GM18505 (cell line): Measurements from ENCODE around the gene SOX8.

Experiments used
- ATAC-seq: cut with Tn5 transposase; IDR thresholded peaks from one replicate; pipeline ENCODE4 v1.9.1; 2021; ENCODE audit not compliant: unreplicated experiment
- POLR2A ChIP-seq: IDR thresholded peaks from 4 replicates; pipeline ENCODE4 v1.6.1; 2011; ENCODE audit warnings: borderline replicate concordance; ENCODE audit not compliant: insufficient read depth, insufficient read length; ENCODE audit errors: extremely low read depth

The SOX8 gene

GRCh38 chr16:1003391-1004347 is 22.1 kb downstream of the SOX8 start:
- no peak for ATAC-seq
- TF ChIP-seq POLR2A: no peak

DNA sequence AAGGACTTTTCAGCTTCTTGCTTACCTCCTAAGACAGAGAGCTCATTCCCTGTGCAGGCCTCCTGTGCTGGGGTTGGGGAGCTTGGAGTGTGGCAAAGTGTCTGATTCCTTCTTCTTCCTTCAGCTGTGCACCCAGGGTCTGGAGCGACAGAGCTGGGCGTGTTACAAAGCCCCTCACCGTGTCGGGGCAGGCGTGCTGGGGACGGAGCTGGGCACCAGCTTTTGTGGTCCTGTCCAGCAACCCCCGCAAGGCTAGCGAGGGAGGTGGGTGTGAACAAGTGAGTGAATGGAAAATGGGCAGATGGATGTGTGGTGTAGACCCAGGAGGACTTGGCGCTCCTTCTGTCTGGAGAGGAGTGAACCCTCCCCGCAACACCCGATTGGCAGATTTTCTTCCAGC is 23.7 kb downstream of the SOX8 start:
- no peak for ATAC-seq
- TF ChIP-seq POLR2A: no peak

DNA sequence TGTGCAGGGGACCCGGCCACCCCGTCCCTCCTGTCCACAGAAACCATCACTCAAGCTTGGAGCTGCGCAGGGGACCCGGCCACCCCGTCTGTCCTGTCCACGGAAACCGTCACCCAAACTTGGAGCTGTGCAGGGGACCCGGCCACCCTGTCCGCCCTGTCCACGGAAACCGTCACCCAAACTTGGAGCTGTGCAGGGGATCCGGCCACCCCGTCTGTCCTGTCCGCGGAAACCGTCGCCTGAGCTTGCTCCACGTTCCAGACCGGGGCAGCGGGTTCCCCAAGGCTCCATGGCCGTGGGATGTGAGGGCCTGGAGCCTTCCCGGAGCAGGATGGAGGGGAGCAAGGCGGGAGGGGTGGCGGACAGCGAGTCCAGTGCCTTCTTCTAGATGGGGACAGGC is 25.2 kb downstream of the SOX8 start:
- TF ChIP-seq POLR2A: no peak
- no peak for ATAC-seq

DNA sequence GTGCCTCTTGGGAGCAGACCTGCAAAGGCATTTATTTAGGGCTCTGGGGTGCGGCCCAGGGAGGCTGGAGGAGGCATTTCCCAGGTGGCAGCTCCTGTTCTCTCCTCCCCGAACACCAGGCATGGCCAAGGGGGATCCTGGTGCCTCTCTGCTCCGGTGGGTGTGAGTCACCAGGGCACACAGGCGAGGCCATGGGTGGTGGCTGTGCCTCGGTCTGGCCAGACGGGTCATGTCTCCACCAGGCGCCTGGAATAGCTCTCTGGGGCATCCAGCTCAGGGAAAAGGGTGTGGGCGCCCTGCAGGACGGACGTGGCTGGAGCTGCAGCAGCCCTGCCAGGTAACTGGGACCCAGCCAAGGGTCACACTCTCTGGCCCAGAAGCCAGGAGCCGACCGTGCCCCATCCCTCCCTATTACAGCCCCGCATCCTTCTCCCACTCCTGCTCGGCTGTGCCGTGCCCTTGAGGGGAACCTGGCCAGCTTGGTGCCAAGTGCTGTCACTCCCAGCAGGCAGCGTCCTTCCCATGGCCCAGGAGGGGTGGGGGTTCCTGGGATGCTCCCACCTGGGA is 25.8 kb downstream of the SOX8 start:
- no peak for TF ChIP-seq POLR2A
- ATAC-seq: no peak

- TF ChIP-seq POLR2A: no peak
- no peak for ATAC-seq
Measured at GRCh38 chr16:1008085-1008484, 26.5 kb downstream of the SOX8 start.

- TF ChIP-seq POLR2A: no peak
- ATAC-seq: no peak
Measured at GRCh38 chr16:1009358-1010150, 28.0 kb downstream of the SOX8 start.

DNA sequence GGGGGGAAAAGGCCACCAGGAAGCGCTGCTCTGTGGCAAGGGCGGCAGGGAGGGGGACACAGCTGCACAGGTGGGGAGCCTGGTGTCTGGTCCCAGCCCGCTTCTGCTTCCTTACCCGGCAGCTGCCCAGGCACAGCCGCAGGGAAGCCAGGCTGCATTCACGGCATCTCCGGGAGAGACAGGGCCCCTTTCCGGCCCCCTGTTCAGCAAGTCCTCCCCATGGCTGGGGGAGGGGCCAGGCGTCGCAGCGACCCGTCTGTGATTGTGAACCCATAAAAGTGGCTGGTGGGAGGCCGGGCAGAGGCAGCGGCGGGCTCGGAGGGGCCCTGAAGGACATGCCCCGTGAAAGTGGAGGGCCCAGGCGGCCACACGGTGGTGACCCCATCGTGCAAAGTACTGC is 28.7 kb downstream of the SOX8 start:
- no peak for ATAC-seq
- TF ChIP-seq POLR2A: no peak

DNA sequence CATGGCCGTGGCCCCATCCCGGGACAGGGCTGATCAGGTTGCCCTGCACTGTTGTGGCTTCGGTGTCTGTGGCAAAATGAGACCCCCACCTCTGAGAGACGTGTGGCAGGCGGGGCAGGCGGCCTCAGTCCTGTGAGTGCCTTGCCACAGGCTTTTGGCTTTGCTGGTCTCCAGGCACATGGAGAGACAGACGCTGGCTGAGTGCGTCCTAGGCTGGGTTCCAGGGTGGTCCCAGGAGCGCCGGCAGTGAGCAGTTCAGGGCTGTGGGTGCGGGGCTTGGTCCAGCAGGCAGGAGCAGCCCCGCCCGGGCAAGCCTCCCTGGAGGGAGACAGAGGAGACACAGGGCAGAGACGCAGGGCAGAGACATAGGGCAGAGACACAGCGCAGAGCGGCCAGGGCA is 29.2 kb downstream of the SOX8 start:
- no peak for ATAC-seq
- no peak for TF ChIP-seq POLR2A

- no peak for TF ChIP-seq POLR2A
- ATAC-seq: no peak
Measured at GRCh38 chr16:1011316-1012082, 29.9 kb downstream of the SOX8 start.

DNA sequence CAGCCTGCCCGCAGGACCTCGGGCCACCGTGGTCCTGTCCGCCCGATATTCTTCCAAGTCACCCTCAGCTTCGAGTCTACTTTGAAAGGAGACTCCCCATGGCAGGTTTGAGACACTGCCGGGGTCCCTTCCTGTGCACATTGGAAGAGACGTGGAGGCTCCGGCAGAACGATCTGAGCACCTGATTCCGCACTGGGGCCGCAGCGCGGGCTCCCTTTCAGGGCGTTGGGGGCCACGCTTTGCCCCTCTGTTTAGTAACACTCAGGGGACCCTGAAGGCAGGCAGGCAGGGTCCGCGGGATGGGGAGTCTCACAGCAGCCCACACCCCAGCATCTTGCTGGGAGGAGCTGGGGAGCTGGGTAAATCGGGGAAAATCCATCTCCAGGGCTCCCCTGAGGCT is 30.6 kb downstream of the SOX8 start:
- no peak for ATAC-seq
- no peak for TF ChIP-seq POLR2A

DNA sequence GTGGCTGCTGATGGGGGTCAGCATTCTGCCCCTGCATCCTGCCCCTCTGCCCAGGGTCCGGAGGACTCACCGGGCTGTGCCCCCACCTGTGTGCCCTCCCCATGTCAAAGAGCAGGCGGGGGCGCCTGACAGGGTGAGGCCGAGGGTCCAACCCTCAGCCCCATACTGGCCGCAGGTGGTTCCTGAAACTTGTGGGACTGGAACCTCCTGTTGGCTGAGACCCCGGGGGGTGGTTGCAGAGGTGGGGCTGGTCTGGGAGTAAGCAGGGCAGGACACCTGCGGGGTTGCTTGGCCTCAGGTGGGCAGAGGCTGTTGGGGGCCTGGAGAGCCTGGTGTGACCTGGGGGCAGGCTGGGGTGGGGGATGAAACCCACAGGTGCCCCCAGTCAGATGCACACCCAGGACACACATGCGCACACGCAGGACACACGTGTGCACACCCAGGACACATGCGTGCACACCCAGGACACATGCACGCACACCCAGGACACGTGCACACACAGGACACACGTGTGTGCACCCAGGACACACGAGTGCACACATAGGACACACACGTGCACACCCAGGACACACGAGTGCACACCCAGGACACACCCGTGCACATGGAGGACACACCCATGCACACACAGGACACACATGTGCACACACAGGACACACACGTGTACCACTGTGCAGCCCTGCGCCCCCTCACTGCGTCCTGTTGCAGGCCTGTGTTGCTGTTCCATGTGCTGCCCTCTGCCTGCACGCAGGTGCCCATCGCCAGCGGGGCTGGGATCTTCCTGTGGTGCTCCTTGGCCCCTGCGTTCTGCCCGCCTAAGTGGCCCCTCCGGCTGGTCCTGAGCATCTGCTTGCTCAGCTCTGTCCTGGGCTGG is 31.4 kb downstream of the SOX8 start:
- no peak for ATAC-seq
- TF ChIP-seq POLR2A: no peak

DNA sequence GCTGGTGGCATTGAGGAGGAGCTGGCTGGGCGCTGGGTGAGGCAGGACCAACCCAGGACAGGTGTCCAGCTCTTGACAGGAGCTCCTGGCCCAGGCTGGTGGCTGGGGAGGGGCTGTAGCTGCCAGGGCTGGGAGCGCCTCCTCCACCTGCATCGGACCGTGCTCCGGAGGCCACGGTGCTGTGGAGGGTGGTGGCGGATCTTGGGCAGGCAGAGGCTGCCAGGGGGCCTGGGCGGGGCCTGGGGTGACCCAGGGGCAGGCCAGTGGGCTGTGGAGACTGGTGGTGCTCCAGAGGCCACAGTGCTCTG is 32.0 kb downstream of the SOX8 start:
- no peak for TF ChIP-seq POLR2A
- no peak for ATAC-seq

GRCh38 chr16:1014221-1014620 is 32.7 kb downstream of the SOX8 start:
- TF ChIP-seq POLR2A: no peak
- no peak for ATAC-seq
